ENCODE measurements around the gene TPT1.

DNA sequence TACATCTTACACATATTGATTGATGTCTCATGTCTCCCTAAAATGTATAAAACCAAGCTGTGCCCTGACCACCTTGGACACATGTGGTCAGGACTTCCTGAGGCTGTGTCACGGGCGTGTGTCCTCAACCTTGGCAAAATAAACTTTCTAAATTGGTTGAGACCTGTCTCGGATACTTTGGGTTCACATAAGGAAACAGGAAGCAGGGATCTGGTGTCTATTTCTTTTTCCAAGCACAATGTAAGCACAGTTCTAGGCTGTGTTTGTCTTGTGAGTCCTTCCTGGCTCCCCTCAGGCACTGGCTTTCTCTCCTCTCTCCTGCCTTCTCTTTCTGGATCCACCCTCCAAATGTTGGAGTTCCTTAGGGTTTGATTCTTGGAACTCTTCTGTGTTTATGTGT lies 27.6 kb upstream of the TPT1 start:
- TF ChIP-seq, protein P1, sequence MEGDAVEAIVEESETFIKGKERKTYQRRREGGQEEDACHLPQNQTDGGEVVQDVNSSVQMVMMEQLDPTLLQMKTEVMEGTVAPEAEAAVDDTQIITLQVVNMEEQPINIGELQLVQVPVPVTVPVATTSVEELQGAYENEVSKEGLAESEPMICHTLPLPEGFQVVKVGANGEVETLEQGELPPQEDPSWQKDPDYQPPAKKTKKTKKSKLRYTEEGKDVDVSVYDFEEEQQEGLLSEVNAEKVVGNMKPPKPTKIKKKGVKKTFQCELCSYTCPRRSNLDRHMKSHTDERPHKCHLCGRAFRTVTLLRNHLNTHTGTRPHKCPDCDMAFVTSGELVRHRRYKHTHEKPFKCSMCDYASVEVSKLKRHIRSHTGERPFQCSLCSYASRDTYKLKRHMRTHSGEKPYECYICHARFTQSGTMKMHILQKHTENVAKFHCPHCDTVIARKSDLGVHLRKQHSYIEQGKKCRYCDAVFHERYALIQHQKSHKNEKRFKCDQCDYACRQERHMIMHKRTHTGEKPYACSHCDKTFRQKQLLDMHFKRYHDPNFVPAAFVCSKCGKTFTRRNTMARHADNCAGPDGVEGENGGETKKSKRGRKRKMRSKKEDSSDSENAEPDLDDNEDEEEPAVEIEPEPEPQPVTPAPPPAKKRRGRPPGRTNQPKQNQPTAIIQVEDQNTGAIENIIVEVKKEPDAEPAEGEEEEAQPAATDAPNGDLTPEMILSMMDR (IDR thresholded peaks at IDR 0.05; ENCODE audit: insufficient read depth, low read length, poor library complexity, severe bottlenecking) = no peak
- TF ChIP-seq EZH2phosphoT487 (conservative IDR thresholded peaks at IDR 0.05; ENCODE audit: low read length) = no peak
